Cerebellar nuclear complex (tissue), 1 donor: ENCODE data around the gene SHMT1.
"Not testable (repeated sequence)": the region's sequence is repeated elsewhere in the genome, so short reads cannot be mapped to it uniquely, and the experiment has no call there.

Source experiments
- DNase-seq, 2 experiments: peaks; one replicate each; lab custom pipeline; 2025; lab: John Stamatoyannopoulos, UW

Gene SHMT1

GRCh38 chr17:18363101-18364049 lies at the start of gene SHMT1:
Gene SHMT1 (minus strand): TSS chr17:18363550. CDS start chr17:18355981, 7,569 bp downstream.
- DNase-seq: peak; percentile 69 to 87

- DNase-seq: not testable (repeated sequence)
These were observed 48.7 kb upstream of the SHMT1 start for GRCh38 chr17:18412001-18412538.

GRCh38 chr17:18411377-18411864 lies 48.1 kb upstream of the SHMT1 start:
- DNase-seq: not testable (repeated sequence)

GRCh38 chr17:18410736-18411135 lies 47.4 kb upstream of the SHMT1 start:
- DNase-seq: not testable (repeated sequence)

- not testable (repeated sequence) for DNase-seq
These were observed 46.0 kb upstream of the SHMT1 start for GRCh38 chr17:18409321-18409720.

GRCh38 chr17:18408906-18409305 lies 45.6 kb upstream of the SHMT1 start:
- not testable (repeated sequence) for DNase-seq

GRCh38 chr17:18403604-18404003 lies 40.3 kb upstream of the SHMT1 start:
- DNase-seq: not testable (repeated sequence)

- not testable (repeated sequence) for DNase-seq
These were observed 39.8 kb upstream of the SHMT1 start for GRCh38 chr17:18403166-18403565.

GRCh38 chr17:18401872-18402590 lies 38.7 kb upstream of the SHMT1 start:
- DNase-seq: not testable (repeated sequence)

- DNase-seq: not testable (repeated sequence)
These were observed 25.4 kb upstream of the SHMT1 start for GRCh38 chr17:18388728-18389127.

- not testable (repeated sequence) for DNase-seq
These were observed 24.9 kb upstream of the SHMT1 start for GRCh38 chr17:18388266-18388665.

GRCh38 chr17:18387583-18387982 lies 24.2 kb upstream of the SHMT1 start:
- not testable (repeated sequence) for DNase-seq

GRCh38 chr17:18384271-18384670 lies 20.9 kb upstream of the SHMT1 start:
- DNase-seq: not testable (repeated sequence)

- DNase-seq: not testable (repeated sequence)
These were observed 19.7 kb upstream of the SHMT1 start for GRCh38 chr17:18383079-18383481.

- no peak for DNase-seq
These were observed 19.2 kb upstream of the SHMT1 start for GRCh38 chr17:18382441-18383078.

- DNase-seq: no peak
These were observed 18.5 kb upstream of the SHMT1 start for GRCh38 chr17:18381953-18382245.

GRCh38 chr17:18381158-18381952 lies 18.0 kb upstream of the SHMT1 start:
- no peak for DNase-seq

- no peak for DNase-seq
These were observed 17.3 kb upstream of the SHMT1 start for GRCh38 chr17:18380471-18381157.

- no peak for DNase-seq
These were observed 16.1 kb upstream of the SHMT1 start for GRCh38 chr17:18379246-18380146.
